ENCODE data around the gene CERT1. TPM values are rescaled to one million over a fixed set of nuclear protein-coding genes. Genes with fewer than 3 reads are reported as not detected.
"Not testable (repeated sequence)": the region's sequence is repeated elsewhere in the genome, so short reads cannot be mapped to it uniquely, and the experiment has no call there.

CERT1 gene
- total RNA-seq, 2 experiments from 2014 or later: 27.8 to 29.0 TPM

DNA sequence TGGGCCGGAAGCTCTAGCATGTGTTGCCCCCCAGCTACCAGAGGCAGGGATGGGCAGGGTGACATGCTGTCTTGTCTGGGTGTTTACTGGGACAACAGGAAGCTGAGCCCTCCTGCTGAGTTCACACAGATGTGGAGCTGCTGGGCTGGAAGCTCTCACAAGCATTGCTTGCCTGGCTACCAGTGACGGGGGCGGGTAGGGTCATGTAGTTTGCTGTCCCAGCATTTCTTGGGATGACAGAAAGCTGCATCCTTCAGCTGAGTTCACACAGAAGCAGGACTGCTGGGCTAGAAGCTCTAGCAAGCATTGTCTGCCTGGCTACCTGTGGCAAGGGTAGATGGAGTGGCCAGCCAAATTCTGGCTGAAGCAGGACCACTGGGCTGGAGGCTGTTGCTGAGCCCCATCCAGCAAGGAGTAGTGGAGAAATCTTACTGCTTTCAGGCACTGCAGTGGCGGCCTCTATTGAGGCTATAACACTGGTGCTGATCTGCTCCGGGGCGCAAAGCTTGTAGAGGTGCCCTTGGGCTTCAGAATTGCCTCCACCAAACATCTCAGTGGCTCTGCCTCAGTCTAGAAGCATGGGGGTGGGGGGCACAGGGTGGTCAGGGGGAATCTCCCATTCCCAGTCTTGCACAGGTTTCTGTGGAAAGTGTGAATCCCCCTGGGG lies 25.4 kb upstream of the CERT1 start:
- POLR2A ChIA-PET: no interaction called here

DNA sequence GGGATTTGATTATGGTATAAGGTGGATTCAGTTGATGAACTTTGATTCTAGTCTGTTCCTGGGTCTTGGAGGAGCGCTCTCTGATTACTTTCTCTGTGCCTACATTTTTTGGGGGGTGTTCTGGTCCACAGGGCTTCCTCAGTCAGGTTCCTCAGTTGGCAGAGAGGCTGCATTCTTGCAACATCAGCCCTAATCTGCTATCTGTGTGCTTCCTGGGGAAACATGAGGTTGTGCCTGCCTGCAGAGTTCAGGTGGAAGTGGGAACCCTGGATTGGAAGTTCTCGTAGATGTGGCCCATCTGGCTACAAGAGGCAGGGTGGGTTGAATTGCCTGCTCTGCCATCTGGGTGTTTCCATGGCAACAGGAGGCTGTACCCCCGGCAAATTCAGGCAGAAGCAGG lies 24.7 kb upstream of the CERT1 start:
- H3K4me1 Mint-ChIP-seq: peaks cover 8% of the 10 kb centered on the region
- no peak overlapping the region for H3K4me3 Mint-ChIP-seq
- CTCF ChIA-PET: interaction anchor here (0.6 to 1.0 kb wide), 4 partner anchors 24 to 192 kb away, joined by 3 read pairs; partner anchors contain the start of gene POLK
- DNase-seq: no peak
- POLR2A ChIA-PET: no interaction called here
- peaks cover 48% of the 10 kb centered on the region for H3K36me3 Mint-ChIP-seq (ENCODE audit: low read depth)
- no peak overlapping the region for H3K27ac Mint-ChIP-seq
- H3K9me3 Mint-ChIP-seq: peaks cover 23% of the 10 kb centered on the region
- H3K27me3 Mint-ChIP-seq: no peaks in the 10 kb centered on the region

More for the DNA sequence above, 25.4 kb upstream of the CERT1 start:
- no peak for DNase-seq
- CTCF ChIA-PET: interaction anchor here (0.6 to 1.0 kb wide), 2 partner anchors 25 to 193 kb away, joined by 3 read pairs; partner anchors contain the start of gene POLK
- H3K9me3 Mint-ChIP-seq: peaks cover 21% of the 10 kb centered on the region
- no peaks in the 10 kb centered on the region for H3K27me3 Mint-ChIP-seq
- H3K27ac Mint-ChIP-seq: no peak overlapping the region
- no peak overlapping the region for H3K4me3 Mint-ChIP-seq
- peaks cover 8% of the 10 kb centered on the region for H3K4me1 Mint-ChIP-seq
- peaks cover 48% of the 10 kb centered on the region for H3K36me3 Mint-ChIP-seq (ENCODE audit: low read depth)

DNA sequence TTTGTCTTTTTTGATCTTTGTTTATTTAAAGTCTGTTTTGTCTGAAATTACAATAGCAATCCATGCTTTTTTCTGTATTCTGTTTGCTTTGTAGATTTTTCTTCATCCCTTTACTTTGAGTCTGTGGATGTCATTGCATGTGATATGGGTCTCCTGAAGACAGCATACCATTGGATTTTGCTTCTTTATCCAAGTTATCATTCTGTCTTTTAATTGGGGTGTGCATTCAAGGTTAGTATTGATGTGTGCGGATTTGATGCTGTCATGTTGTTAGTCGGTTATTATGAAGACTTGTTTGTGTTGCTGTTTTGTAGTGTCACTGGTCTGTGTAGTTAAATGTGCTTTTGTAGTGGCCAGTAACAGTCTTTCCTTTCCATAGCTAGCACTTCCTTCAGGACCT lies 23.3 kb upstream of the CERT1 start:
- peaks cover 23% of the 10 kb centered on the region for H3K9me3 Mint-ChIP-seq
- CTCF ChIA-PET: no interaction called here
- DNase-seq: no peak

DNA sequence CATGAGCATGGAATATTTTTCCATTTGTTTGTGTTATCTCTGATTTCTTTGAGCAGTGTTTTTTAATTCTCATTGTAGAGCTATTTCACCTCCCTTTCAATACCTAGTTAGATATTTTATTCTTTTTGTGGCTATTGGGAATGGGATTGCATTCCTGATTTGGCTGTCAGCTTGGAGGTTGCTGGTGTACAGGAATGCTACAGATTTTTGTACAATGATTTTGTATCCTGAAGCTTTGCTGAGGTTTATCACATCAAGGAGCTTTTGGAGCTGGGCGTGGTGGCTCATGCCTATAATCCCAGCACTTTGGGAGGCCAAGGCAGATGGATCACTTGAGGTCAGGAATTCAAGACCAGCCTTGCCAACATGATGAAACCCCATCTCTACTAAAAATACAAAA lies 22.3 kb upstream of the CERT1 start:
- H3K9me3 Mint-ChIP-seq: peaks cover 23% of the 10 kb centered on the region
- H3K27ac Mint-ChIP-seq, H3K4me1 Mint-ChIP-seq, POLR2A ChIA-PET, H3K27me3 Mint-ChIP-seq, DNase-seq, H3K4me3 Mint-ChIP-seq: not testable (repeated sequence)
- peaks cover 49% of the 10 kb centered on the region for H3K36me3 Mint-ChIP-seq (ENCODE audit: low read depth)
- CTCF ChIA-PET: interaction anchor here (0.7 kb wide), 1 partner anchor 189 kb away, joined by 3 read pairs; no protein-coding TSS in a partner anchor

More for the DNA sequence above, 23.3 kb upstream of the CERT1 start:
- H3K36me3 Mint-ChIP-seq (ENCODE audit: low read depth): peaks cover 46% of the 10 kb centered on the region
- peaks cover 9% of the 10 kb centered on the region for H3K4me1 Mint-ChIP-seq
- H3K27ac Mint-ChIP-seq: no peak overlapping the region
- H3K27me3 Mint-ChIP-seq: no peaks in the 10 kb centered on the region
- POLR2A ChIA-PET: no interaction called here
- H3K4me3 Mint-ChIP-seq: no peak overlapping the region

DNA sequence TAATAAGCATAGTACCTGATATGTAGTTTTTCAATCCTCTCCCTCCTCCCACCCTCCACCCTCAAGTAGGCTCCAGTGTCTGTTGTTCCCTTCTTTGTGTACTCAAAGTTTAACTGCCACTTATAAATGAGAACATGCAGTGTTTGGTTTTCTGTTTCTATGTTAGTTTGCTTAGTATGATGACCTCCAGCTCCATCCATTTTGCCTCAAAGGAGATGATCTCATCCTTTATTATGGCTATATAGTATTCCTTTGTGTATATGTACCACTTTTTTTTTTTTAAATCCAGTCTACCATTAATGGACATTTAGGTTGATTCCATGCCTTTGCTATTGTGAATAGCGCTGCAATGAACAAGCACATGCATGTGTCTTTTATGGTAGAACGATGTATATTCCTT lies 20.8 kb upstream of the CERT1 start:
- CTCF ChIA-PET: interaction anchor here (0.6 kb wide), 1 partner anchor 499 kb away, joined by 5 read pairs; no protein-coding TSS in a partner anchor

DNA sequence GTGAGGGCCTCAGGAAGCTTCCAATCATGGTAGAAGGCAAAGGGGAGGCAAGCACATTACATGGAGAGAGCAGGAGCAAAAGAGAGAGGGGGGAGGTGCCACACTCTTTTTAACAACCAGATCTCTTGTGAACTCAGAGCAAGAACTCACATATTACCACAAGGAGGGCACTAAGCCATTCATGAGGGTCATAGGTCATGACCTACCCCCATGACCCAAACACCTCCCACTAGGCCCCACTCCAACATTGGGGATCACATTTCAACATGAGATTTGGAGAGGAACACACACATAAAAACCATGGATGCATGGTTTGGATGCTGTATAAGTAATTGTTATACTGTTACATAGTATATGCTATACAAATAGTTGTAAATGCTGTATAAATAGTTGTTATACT lies 17.8 kb upstream of the CERT1 start:
- POLR2A ChIA-PET: no interaction called here
- Mint-ChIP-seq H3K4me3 (no peak overlapping the region), H3K27ac (no peak overlapping the region), H3K27me3 (no peaks in the 10 kb centered on the region), H3K36me3 (ENCODE audit: low read depth) (peaks cover 33% of the 10 kb centered on the region), H3K4me1 (peaks cover 19% of the 10 kb centered on the region), H3K9me3 (peaks cover 11% of the 10 kb centered on the region)
- CTCF ChIA-PET: no interaction called here
- DNase-seq: no peak

More for the DNA sequence above, 20.8 kb upstream of the CERT1 start:
- no peak for DNase-seq
- Mint-ChIP-seq H3K4me1 (peaks cover 8% of the 10 kb centered on the region), H3K36me3 (ENCODE audit: low read depth) (peaks cover 49% of the 10 kb centered on the region), H3K27me3 (no peaks in the 10 kb centered on the region), H3K9me3 (peaks cover 23% of the 10 kb centered on the region), H3K4me3 (no peak overlapping the region), H3K27ac (no peak overlapping the region)
- POLR2A ChIA-PET: no interaction called here

DNA sequence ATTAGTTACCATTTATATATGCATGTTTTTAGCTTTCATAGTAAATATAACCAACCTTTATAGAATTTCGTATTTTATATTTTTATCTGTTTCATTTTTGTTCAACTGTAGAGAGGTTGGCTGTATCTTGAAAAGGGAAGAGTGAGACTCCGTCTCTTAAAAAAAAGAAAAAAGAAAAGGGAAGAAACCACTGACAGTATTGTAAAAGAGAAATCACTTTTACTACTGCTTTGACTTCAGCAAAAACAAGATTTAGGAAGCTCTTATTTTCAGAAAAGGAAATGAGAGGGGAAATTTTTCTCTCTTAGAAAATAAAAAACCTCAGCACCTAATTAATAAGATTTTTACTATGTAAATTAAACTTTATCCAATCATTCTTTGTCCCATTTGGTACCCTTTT lies 14.6 kb upstream of the CERT1 start:
- Mint-ChIP-seq H3K4me3 (no peak overlapping the region), H3K27me3 (no peaks in the 10 kb centered on the region), H3K36me3 (ENCODE audit: low read depth) (peaks cover 21% of the 10 kb centered on the region), H3K4me1 (peaks cover 27% of the 10 kb centered on the region), H3K27ac (peak overlapping the region; percentile 20), H3K9me3 (peaks cover 11% of the 10 kb centered on the region)
- CTCF ChIA-PET: no interaction called here
- POLR2A ChIA-PET: interaction anchor here (0.7 kb wide), 1 partner anchor 191 kb away, joined by 3 read pairs; the partner anchor contains the start of gene POC5
- no peak for DNase-seq

DNA sequence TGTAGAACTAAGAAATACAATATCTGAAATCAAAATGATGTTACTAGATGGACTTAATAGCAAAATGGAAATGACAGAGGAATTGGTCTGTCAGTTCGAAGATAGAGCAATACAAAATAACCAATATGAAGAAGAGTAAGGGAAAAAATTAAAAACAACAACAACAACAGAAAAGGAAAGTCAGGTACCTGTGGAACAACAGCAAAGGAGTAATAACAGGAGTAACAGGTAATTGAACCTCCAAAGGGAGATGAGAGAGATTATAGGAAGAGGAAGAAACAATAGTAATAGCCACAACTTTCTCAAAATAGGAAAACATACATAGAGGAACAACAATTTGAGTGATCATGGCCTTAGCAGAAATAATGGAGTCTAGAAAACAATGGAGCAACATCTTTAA lies 13.9 kb upstream of the CERT1 start:
- ChIA-PET CTCF (no interaction called here), POLR2A (interaction anchor here (0.7 kb wide), 1 partner anchor 192 kb away, joined by 3 read pairs; the partner anchor contains the start of gene POC5)
- no peak overlapping the region for H3K4me3 Mint-ChIP-seq
- peaks cover 18% of the 10 kb centered on the region for H3K9me3 Mint-ChIP-seq
- DNase-seq: no peak
- peaks cover 28% of the 10 kb centered on the region for H3K36me3 Mint-ChIP-seq (ENCODE audit: low read depth)
- peak overlapping the region; percentile 12 for H3K27ac Mint-ChIP-seq
- no peaks in the 10 kb centered on the region for H3K27me3 Mint-ChIP-seq
- H3K4me1 Mint-ChIP-seq: peaks cover 27% of the 10 kb centered on the region

DNA sequence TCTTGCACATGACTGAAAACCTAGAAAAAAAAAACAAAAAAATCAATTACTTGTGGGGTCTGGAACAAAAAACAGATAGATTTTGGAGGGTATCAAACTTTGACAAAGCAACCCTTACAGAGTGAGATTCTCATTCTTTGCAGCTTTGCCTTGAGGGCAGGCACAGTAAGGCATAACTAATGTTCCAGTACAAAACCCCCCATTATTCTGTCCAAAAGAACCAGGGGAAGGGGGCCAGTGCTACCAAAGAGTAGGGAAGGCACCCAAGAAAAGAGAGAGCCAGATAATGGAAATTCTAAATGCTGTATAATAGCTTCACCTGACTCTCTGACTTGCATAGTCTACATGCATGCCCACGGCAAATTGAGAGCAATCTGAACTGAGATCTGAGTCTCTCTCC lies 13.2 kb upstream of the CERT1 start:
- Mint-ChIP-seq H3K4me1 (peaks cover 28% of the 10 kb centered on the region), H3K4me3 (no peak overlapping the region), H3K27me3 (no peaks in the 10 kb centered on the region), H3K9me3 (peaks cover 19% of the 10 kb centered on the region), H3K27ac (no peak overlapping the region), H3K36me3 (ENCODE audit: low read depth) (peaks cover 32% of the 10 kb centered on the region)
- ChIA-PET CTCF (no interaction called here), POLR2A (interaction anchor here (0.7 kb wide), 1 partner anchor 188 kb away, joined by 4 read pairs; the partner anchor contains the start of gene HMGCR)
- DNase-seq: no peak

DNA sequence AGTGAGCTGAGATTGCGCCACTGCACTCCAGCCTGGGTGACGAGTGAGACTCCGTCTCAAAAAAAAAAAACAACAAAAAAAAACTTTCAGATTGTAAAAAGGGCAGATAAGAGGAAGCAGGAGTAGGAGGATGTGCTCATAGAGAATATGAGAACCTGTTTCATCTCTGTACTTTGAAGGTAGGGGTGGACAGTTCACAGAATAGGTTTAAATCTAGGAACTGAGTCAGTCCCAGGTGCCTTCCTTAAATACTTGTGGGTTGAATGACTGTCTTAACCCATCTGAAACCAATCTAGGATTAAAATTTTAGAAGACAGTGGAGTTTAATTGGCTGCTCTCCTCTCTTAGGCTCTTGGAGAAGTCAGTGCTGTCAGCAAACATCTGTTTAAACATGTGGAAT lies 12.6 kb upstream of the CERT1 start:
- CTCF ChIA-PET: interaction anchor here (0.7 to 0.9 kb wide), 2 partner anchors 14 to 1180 kb away, joined by 3 to 5 read pairs; no protein-coding TSS in a partner anchor
- Mint-ChIP-seq H3K4me3 (no peak overlapping the region), H3K27me3 (no peaks in the 10 kb centered on the region), H3K36me3 (ENCODE audit: low read depth) (peaks cover 35% of the 10 kb centered on the region), H3K27ac (no peak overlapping the region), H3K4me1 (peaks cover 32% of the 10 kb centered on the region), H3K9me3 (peaks cover 23% of the 10 kb centered on the region)
- POLR2A ChIA-PET: interaction anchor here (0.7 kb wide), 1 partner anchor 187 kb away, joined by 4 read pairs; the partner anchor contains the start of gene HMGCR
- no peak for DNase-seq

DNA sequence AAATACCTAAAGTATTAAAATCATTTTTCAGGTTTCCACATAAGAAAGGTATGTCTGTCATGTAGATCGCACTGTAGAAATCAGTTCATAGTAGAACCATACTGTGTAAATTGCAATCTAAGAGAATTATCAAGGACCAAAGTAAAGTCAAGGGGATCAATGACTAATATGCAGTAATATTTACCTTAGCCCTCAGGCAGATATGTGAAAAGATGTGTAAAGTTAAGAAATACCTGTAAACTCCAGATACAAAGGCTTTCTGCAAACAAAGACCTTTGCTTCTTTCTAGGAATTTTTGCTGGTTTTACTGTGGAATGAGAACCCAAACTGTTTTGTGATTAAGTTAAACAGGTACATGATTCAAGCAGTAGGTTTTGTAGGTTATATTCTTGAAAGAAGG lies 11.8 kb upstream of the CERT1 start:
- no peak for DNase-seq
- POLR2A ChIA-PET: no interaction called here
- peaks cover 33% of the 10 kb centered on the region for H3K4me1 Mint-ChIP-seq
- CTCF ChIA-PET: interaction anchor here (0.7 to 0.9 kb wide), 2 partner anchors 15 to 1181 kb away, joined by 3 to 5 read pairs; no protein-coding TSS in a partner anchor
- no peak overlapping the region for H3K27ac Mint-ChIP-seq
- no peak overlapping the region for H3K4me3 Mint-ChIP-seq
- H3K27me3 Mint-ChIP-seq: no peaks in the 10 kb centered on the region
- H3K9me3 Mint-ChIP-seq: peaks cover 24% of the 10 kb centered on the region
- H3K36me3 Mint-ChIP-seq (ENCODE audit: low read depth): peaks cover 37% of the 10 kb centered on the region

DNA sequence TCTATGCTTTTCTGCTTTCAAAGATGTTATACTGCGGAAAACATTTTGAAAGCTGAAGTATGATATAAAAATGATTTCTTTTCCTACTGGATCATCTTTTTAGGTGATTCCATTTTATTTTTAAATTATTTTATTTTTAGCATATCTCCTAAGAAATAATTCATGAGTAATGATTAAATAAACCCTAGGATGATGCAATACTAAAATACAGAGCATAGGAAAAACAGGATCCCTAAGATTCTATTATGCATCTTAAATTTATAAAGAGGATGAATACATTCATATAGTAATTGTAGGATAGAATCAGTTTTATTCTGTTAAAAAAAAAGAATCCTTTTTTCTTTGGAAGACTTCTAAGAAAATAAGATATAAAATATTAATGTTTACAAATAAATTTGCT lies 11.1 kb upstream of the CERT1 start:
- ChIA-PET POLR2A (no interaction called here), CTCF (no interaction called here)
- Mint-ChIP-seq H3K27ac (no peak overlapping the region), H3K4me3 (no peak overlapping the region), H3K27me3 (no peaks in the 10 kb centered on the region), H3K9me3 (peaks cover 29% of the 10 kb centered on the region), H3K4me1 (peaks cover 37% of the 10 kb centered on the region), H3K36me3 (ENCODE audit: low read depth) (peaks cover 45% of the 10 kb centered on the region)
- no peak for DNase-seq

DNA sequence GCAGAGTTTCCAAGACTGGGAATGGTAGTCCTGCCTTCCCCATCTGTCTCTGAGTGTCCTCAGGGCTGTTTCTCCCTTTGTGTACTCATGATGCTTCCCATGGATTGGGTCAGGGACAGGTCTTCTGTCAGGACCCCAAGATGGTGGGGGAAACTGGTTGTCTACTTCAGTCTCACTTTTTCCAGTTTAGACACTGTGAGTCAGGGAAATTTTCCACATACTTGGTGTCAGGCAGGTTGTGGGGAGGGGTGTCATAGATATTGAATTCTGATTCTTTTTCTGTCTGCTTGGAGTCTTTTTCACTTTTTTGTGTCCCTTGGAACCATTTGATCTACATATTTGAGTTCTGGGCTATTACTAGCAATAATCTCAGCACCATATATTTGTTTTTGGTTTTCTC lies 10.6 kb upstream of the CERT1 start:
- Mint-ChIP-seq H3K27me3 (no peaks in the 10 kb centered on the region), H3K4me3 (no peak overlapping the region), H3K9me3 (peaks cover 29% of the 10 kb centered on the region), H3K36me3 (ENCODE audit: low read depth) (peaks cover 47% of the 10 kb centered on the region), H3K27ac (no peak overlapping the region), H3K4me1 (peaks cover 40% of the 10 kb centered on the region)
- ChIA-PET POLR2A (no interaction called here), CTCF (no interaction called here)
- no peak for DNase-seq
